Central memory CD8-positive, alpha-beta T cell (primary cell): Measurements from ENCODE around the gene SMC5.

ENCODE experiments used
- ATAC-seq: fragments of 150-1000 bp; cut with Tn5 transposase; replicated peaks from 2 replicates; pipeline ENCODE4 v1.10.0; 2022; ENCODE audit warnings: mild to moderate bottlenecking, moderate FRiP score, moderate number of reproducible peaks; ENCODE audit not compliant: poor library complexity, severe bottlenecking; ENCODE audit errors: extremely low read depth
- DNase-seq, 2 donors: peaks; one replicate each; pipeline ENCODE4 v3.0.0; 2021; ENCODE audit warnings: low spot score in 2 of 2
- H3K27ac Mint-ChIP-seq: one replicate; pipeline ENCODE4 v1.8.0; 2022; ENCODE audit warnings: low read depth, mild to moderate bottlenecking, moderate library complexity, mixed read lengths
- H3K27me3 Mint-ChIP-seq: one replicate; pipeline ENCODE4 v1.8.0; 2022; ENCODE audit warnings: mixed read lengths
- H3K36me3 Mint-ChIP-seq: one replicate; pipeline ENCODE4 v1.8.0; 2022; ENCODE audit warnings: mild to moderate bottlenecking, moderate library complexity, mixed read lengths; ENCODE audit not compliant: insufficient read depth
- H3K4me1 Mint-ChIP-seq: one replicate; pipeline ENCODE4 v1.8.0; 2022; ENCODE audit warnings: mixed read lengths
- H3K4me3 Mint-ChIP-seq: one replicate; pipeline ENCODE4 v1.8.0; 2022; ENCODE audit warnings: mild to moderate bottlenecking, moderate library complexity, mixed read lengths
- H3K9me3 Mint-ChIP-seq: one replicate; pipeline ENCODE4 v1.8.0; 2022; ENCODE audit warnings: mixed read lengths

SMC5 gene

GRCh38 chr9:70382709-70383605 is 124.2 kb downstream of the SMC5 start:
- no peaks in the 10 kb centered on the region for H3K9me3 Mint-ChIP-seq
- peaks cover 31% of the 10 kb centered on the region for H3K36me3 Mint-ChIP-seq
- no peak for ATAC-seq
- H3K4me1 Mint-ChIP-seq, result peaks cover 31% of the 10 kb centered on the region
- H3K27ac Mint-ChIP-seq, result peak overlapping the region; percentile 16
- DNase-seq, result no peak
- no peaks in the 10 kb centered on the region for H3K27me3 Mint-ChIP-seq
- no peak overlapping the region for H3K4me3 Mint-ChIP-seq

DNA sequence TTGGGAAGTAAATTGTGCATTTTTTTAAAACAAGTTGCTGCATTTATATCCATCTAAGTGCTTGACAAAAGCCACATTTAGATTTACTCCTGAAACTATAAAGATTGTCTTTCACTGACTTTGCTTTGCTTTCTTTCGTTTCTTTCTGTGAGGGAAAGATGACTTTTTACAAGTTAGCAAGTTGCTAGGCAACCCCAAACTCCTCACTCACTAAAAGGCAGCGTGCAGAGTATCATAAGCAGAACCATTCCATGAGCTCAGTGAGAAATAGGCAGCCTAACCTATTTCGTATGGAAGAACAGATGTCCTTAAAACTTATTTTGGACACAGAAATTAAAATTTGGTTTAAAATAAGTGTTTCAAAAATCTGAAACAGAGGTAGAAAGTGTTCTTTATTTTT is 126.6 kb downstream of the SMC5 start:
- peaks cover 38% of the 10 kb centered on the region for H3K36me3 Mint-ChIP-seq

GRCh38 chr9:70387663-70388062 is 128.9 kb downstream of the SMC5 start:
- DNase-seq (no peak), ATAC-seq (no peak)
- peaks cover 39% of the 10 kb centered on the region for H3K36me3 Mint-ChIP-seq
- H3K27me3 Mint-ChIP-seq, result no peaks in the 10 kb centered on the region
- no peak overlapping the region for H3K27ac Mint-ChIP-seq
- no peaks in the 10 kb centered on the region for H3K9me3 Mint-ChIP-seq
- H3K4me1 Mint-ChIP-seq, result peaks cover 68% of the 10 kb centered on the region
- no peak overlapping the region for H3K4me3 Mint-ChIP-seq

More for the DNA sequence above, 126.6 kb downstream of the SMC5 start:
- Mint-ChIP-seq H3K4me1 (peaks cover 52% of the 10 kb centered on the region), H3K4me3 (no peak overlapping the region), H3K9me3 (no peaks in the 10 kb centered on the region), H3K27ac (no peak overlapping the region), H3K27me3 (no peaks in the 10 kb centered on the region)
- no peak for ATAC-seq
- DNase-seq, result no peak

GRCh38 chr9:70389188-70389587 is 130.4 kb downstream of the SMC5 start:
- Mint-ChIP-seq H3K4me3 (no peak overlapping the region), H3K4me1 (peaks cover 70% of the 10 kb centered on the region), H3K36me3 (peaks cover 32% of the 10 kb centered on the region), H3K9me3 (no peaks in the 10 kb centered on the region), H3K27me3 (no peaks in the 10 kb centered on the region), H3K27ac (peak overlapping the region; percentile 56)
- ATAC-seq (no peak), DNase-seq (no peak)

GRCh38 chr9:70389621-70390266 is 131.0 kb downstream of the SMC5 start:
- Mint-ChIP-seq H3K27ac (peak overlapping the region; percentile 56), H3K9me3 (no peaks in the 10 kb centered on the region), H3K4me3 (no peak overlapping the region), H3K27me3 (no peaks in the 10 kb centered on the region), H3K4me1 (peaks cover 76% of the 10 kb centered on the region), H3K36me3 (peaks cover 32% of the 10 kb centered on the region)
- ATAC-seq, result peak; percentile 14
- DNase-seq, result no peak

DNA sequence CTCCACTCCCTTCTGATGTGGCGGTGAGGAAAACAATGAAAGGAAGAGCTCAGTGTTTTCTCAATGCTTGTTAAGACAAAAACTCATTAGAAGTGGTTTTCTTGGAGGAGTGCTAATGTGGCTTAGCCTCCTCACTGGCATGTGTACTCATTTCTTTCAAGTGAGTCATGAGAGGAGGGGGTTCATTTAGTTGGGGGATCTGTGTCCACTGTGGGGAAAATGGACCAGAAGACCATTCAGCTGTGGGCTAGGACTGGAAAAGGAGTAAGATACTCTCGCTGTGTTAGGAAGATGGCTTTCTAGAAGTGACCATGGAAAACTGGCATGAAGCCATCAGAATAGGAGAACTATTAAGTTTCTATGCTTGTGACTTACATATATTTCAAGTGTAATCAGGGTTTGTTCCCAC is 132.2 kb downstream of the SMC5 start:
- H3K27ac Mint-ChIP-seq, result no peak overlapping the region
- no peak for ATAC-seq
- peak overlapping the region; percentile 4 for H3K4me3 Mint-ChIP-seq
- no peak for DNase-seq
- H3K9me3 Mint-ChIP-seq, result no peaks in the 10 kb centered on the region
- H3K36me3 Mint-ChIP-seq, result peaks cover 27% of the 10 kb centered on the region
- peaks cover 79% of the 10 kb centered on the region for H3K4me1 Mint-ChIP-seq
- no peaks in the 10 kb centered on the region for H3K27me3 Mint-ChIP-seq

DNA sequence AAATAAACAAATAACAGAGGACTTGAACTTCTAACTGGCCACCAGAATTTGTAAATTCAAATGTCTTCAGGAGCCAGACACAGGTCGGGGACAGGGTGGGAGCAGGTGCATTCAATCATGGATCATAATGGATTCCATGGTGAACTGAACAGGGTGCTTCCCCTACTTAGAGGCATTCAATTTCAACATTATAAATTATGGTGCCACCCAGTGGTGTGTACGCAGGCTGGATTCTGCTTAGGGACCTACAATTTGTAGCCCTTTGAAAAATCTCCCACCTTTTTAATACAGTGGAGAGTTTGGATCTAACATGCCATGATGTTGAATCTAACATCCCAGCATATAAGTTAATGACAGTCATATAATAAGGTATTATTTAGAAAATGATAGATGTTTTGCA is 133.4 kb downstream of the SMC5 start:
- no peak overlapping the region for H3K4me3 Mint-ChIP-seq
- peaks cover 79% of the 10 kb centered on the region for H3K4me1 Mint-ChIP-seq
- ATAC-seq, result no peak
- H3K27ac Mint-ChIP-seq, result no peak overlapping the region
- no peak for DNase-seq
- no peaks in the 10 kb centered on the region for H3K9me3 Mint-ChIP-seq
- no peaks in the 10 kb centered on the region for H3K27me3 Mint-ChIP-seq
- peaks cover 20% of the 10 kb centered on the region for H3K36me3 Mint-ChIP-seq

- DNase-seq (no peak), ATAC-seq (no peak)
- Mint-ChIP-seq H3K4me3 (no peak overlapping the region), H3K27me3 (no peaks in the 10 kb centered on the region), H3K36me3 (peaks cover 15% of the 10 kb centered on the region), H3K4me1 (peaks cover 80% of the 10 kb centered on the region), H3K9me3 (no peaks in the 10 kb centered on the region), H3K27ac (no peak overlapping the region)
These were observed 134.1 kb downstream of the SMC5 start for GRCh38 chr9:70392850-70393249.

- DNase-seq, result no peak
- Mint-ChIP-seq H3K27me3 (no peaks in the 10 kb centered on the region), H3K9me3 (no peaks in the 10 kb centered on the region), H3K27ac (peak overlapping the region; percentile 44), H3K4me3 (no peak overlapping the region), H3K4me1 (peaks cover 82% of the 10 kb centered on the region), H3K36me3 (peaks cover 10% of the 10 kb centered on the region)
- ATAC-seq, result no peak
These were observed 136.9 kb downstream of the SMC5 start for GRCh38 chr9:70395652-70396051.

- H3K27me3 Mint-ChIP-seq, result no peaks in the 10 kb centered on the region
- peaks cover 66% of the 10 kb centered on the region for H3K4me1 Mint-ChIP-seq
- no peaks in the 10 kb centered on the region for H3K9me3 Mint-ChIP-seq
- H3K27ac Mint-ChIP-seq, result peak overlapping the region; percentile 87
- H3K4me3 Mint-ChIP-seq, result peak overlapping the region; percentile 60
- peaks cover 7% of the 10 kb centered on the region for H3K36me3 Mint-ChIP-seq
- ATAC-seq (peak; percentile 98), DNase-seq (peak in 1 of 2 donors; percentile 25)
These were observed 139.4 kb downstream of the SMC5 start for GRCh38 chr9:70398145-70398556.

DNA sequence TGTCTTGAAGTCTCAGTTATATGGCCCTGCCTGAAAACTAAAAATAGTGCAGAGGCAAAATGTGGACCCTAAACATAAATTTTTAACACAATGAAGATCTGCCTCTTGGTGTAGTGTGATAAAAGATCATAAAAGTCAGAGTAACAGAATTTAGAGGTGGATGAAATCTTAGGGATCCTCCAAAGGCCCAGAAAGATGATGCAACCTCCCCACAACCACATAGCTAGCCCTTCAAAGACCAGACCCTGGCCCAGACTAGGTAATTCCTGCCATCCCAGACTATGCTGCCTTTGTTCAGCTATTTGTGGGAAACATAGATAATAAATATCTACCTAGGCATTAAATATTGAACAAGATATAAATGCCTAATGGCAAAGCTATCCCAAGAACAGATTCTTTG is 140.4 kb downstream of the SMC5 start:
- H3K4me3 Mint-ChIP-seq, result peak overlapping the region; percentile 60
- ATAC-seq, result no peak
- H3K9me3 Mint-ChIP-seq, result no peaks in the 10 kb centered on the region
- no peak for DNase-seq
- H3K36me3 Mint-ChIP-seq, result peaks cover 7% of the 10 kb centered on the region
- no peaks in the 10 kb centered on the region for H3K27me3 Mint-ChIP-seq
- peak overlapping the region; percentile 87 for H3K27ac Mint-ChIP-seq
- H3K4me1 Mint-ChIP-seq, result peaks cover 69% of the 10 kb centered on the region

DNA sequence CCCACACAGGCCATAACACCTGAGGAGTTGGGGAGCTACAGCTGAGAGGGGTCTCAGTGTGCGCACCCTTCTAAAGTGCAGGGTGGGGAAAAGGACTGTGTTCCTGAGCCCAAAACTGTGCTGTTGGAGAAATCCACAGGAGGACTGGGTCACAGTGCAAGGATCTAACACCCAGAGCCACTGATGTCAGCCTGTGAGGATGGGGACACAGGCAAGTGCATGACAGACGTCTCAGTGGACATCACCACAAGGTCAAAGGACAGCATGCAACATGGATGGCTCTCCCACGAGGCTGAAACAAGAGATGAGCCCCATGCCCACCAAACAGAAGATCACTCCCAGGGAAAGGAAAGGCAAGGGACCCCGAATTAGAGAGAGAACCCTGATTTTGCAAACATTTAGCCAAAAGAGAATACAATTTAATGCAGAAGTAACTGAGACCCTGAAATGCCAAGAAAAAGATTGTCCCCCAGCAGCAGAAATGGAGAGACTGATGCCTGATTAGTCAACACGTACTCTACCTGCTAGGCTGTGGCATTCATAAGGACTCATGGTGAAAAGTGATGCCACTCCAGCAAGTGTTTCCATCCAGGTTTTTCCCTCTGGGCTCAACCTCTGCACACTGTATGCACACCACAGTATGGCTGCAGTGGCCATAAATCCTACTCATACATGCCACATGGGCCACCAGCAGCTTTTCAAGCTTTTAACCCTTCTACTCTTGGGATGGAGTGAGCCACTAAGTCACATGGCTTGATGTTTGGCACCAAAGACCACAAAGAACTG is 141.5 kb downstream of the SMC5 start:
- Mint-ChIP-seq H3K27ac (peak overlapping the region; percentile 14), H3K9me3 (no peaks in the 10 kb centered on the region), H3K36me3 (peaks cover 9% of the 10 kb centered on the region), H3K4me3 (no peak overlapping the region), H3K27me3 (no peaks in the 10 kb centered on the region), H3K4me1 (peaks cover 68% of the 10 kb centered on the region)
- DNase-seq (no peak), ATAC-seq (no peak)
